Measurements from ENCODE around the gene EPS8L1.
"Not testable (repeated sequence)": the region's sequence is repeated elsewhere in the genome, so short reads cannot be mapped to it uniquely, and the experiment has no call there.

EPS8L1 gene

GRCh38 chr19:55075371-55075998 lies at the start of gene EPS8L1:
Gene EPS8L1, plus strand, starts transcription at chr19:55075869. Its CDS starts 576 bp downstream, at chr19:55076445.
- DNase-seq (ENCODE audit: extremely low spot score, insufficient read length, low read depth) (no peak), FAIRE-seq (no peak)

GRCh38 chr19:55027140-55027471 lies 48.6 kb upstream of the EPS8L1 start:
- not testable (repeated sequence) for DNase-seq (ENCODE audit: extremely low spot score, insufficient read length, low read depth); FAIRE-seq

GRCh38 chr19:55027472-55028337 lies 48.0 kb upstream of the EPS8L1 start:
- FAIRE-seq = no peak
- no peak for DNase-seq (ENCODE audit: extremely low spot score, insufficient read length, low read depth)

- no peak for FAIRE-seq
- DNase-seq (ENCODE audit: extremely low spot score, insufficient read length, low read depth) = no peak
These were observed 46.9 kb upstream of the EPS8L1 start for GRCh38 chr19:55028757-55029156.

- FAIRE-seq (no peak), DNase-seq (ENCODE audit: extremely low spot score, insufficient read length, low read depth) (no peak)
These were observed 44.5 kb upstream of the EPS8L1 start for GRCh38 chr19:55031178-55031577.

GRCh38 chr19:55032170-55032800 lies 43.4 kb upstream of the EPS8L1 start:
- DNase-seq (ENCODE audit: extremely low spot score, insufficient read length, low read depth) (no peak), FAIRE-seq (no peak)

GRCh38 chr19:55032976-55033643 lies 42.6 kb upstream of the EPS8L1 start:
- not testable (repeated sequence) for DNase-seq (ENCODE audit: extremely low spot score, insufficient read length, low read depth); FAIRE-seq

GRCh38 chr19:55034751-55035150 lies 40.9 kb upstream of the EPS8L1 start:
- FAIRE-seq = no peak
- no peak for DNase-seq (ENCODE audit: extremely low spot score, insufficient read length, low read depth)

- DNase-seq (ENCODE audit: extremely low spot score, insufficient read length, low read depth) = no peak
- FAIRE-seq = no peak
These were observed 39.6 kb upstream of the EPS8L1 start for GRCh38 chr19:55036058-55036457.

- not testable (repeated sequence) for DNase-seq (ENCODE audit: extremely low spot score, insufficient read length, low read depth); FAIRE-seq
These were observed 38.1 kb upstream of the EPS8L1 start for GRCh38 chr19:55037603-55038002.

GRCh38 chr19:55040654-55041053 lies 35.0 kb upstream of the EPS8L1 start:
- DNase-seq (ENCODE audit: extremely low spot score, insufficient read length, low read depth); FAIRE-seq: not testable (repeated sequence)

- no peak for FAIRE-seq
These were observed 34.4 kb upstream of the EPS8L1 start for GRCh38 chr19:55041244-55041626.

GRCh38 chr19:55041627-55042343 lies 33.9 kb upstream of the EPS8L1 start:
- DNase-seq (ENCODE audit: extremely low spot score, insufficient read length, low read depth) (no peak), FAIRE-seq (no peak)

More at GRCh38 chr19:55041244-55041626, 34.4 kb upstream of the EPS8L1 start:
- no peak for DNase-seq (ENCODE audit: extremely low spot score, insufficient read length, low read depth)

GRCh38 chr19:55042344-55042678 lies 33.4 kb upstream of the EPS8L1 start:
- FAIRE-seq (no peak), DNase-seq (ENCODE audit: extremely low spot score, insufficient read length, low read depth) (no peak)

GRCh38 chr19:55042688-55043087 lies 33.0 kb upstream of the EPS8L1 start:
- FAIRE-seq (no peak), DNase-seq (ENCODE audit: extremely low spot score, insufficient read length, low read depth) (no peak)

GRCh38 chr19:55044286-55044685 lies 31.4 kb upstream of the EPS8L1 start:
- FAIRE-seq (no peak), DNase-seq (ENCODE audit: extremely low spot score, insufficient read length, low read depth) (no peak)

GRCh38 chr19:55044771-55045716 lies 30.6 kb upstream of the EPS8L1 start:
- no peak for FAIRE-seq
- DNase-seq (ENCODE audit: extremely low spot score, insufficient read length, low read depth) = no peak

GRCh38 chr19:55046975-55047622 lies 28.6 kb upstream of the EPS8L1 start:
- DNase-seq (ENCODE audit: extremely low spot score, insufficient read length, low read depth) (no peak), FAIRE-seq (no peak)

Measured in GM18507 (cell line).